ENCODE results near the gene CORO1A.
"Not testable (repeated sequence)": the region's sequence is repeated elsewhere in the genome, so short reads cannot be mapped to it uniquely, and the experiment has no call there.

Gene CORO1A

DNA sequence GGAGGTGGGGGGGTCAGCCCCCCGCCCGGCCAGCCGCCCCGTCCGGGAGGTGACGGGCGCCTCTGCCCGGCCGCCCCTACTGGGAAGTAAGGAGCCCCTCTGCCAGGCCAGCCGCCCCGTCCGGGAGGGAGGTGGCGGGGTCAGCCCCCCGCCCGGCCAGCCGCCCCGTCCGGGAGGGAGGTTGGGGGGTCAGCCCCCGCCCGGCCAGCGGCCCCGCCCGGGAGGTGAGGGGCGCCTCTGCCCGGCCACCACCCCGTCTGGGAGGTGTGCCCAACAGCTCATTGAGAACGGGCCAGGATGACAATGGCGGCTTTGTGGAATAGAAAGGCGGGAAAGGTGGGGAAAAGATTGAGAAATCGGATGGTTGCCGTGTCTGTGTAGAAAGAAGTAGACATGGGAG is 13.3 kb upstream of the CORO1A start:
- DNase-seq (ENCODE audit: low spot score), result not testable (repeated sequence)

DNA sequence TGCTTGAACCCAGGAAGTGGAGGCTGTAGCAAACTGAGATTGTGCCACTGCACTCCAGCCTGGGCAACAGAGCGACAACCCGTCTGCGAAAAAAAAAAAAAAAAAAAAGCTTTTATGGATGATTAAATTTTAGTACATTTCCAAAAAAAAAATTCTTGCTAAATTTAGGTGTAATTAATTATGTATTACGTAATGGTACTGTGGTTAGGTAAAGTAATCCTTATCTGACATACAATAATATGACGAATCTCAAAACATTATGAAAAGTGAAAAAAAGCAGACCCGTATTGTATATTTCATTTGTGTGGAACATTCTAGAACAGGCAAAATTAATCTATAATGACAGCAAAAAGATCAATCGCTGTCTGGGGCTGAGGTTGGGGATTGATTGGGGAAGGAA is 10.3 kb upstream of the CORO1A start:
- no peak for DNase-seq (ENCODE audit: low spot score)

DNA sequence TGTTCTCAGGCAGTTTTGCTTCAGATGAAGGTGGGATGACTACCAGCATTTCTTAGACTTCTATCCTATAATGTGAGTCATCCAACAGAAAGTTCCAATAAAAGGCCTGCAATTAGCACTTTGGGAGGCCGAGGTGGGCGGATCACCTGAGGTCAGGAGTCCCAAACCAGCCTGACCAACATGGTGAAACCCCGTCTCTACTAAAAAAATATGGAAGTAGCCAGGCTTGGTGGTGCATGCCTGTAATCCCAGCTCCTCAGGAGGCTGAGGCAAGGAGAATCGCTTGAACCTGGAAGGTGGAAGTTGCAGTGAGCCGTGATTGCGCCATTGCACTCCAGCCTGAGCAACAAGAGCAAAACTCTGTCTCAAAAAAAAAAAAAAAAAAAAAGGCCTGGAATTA is 6.5 kb upstream of the CORO1A start:
- not testable (repeated sequence) for DNase-seq (ENCODE audit: low spot score)

DNA sequence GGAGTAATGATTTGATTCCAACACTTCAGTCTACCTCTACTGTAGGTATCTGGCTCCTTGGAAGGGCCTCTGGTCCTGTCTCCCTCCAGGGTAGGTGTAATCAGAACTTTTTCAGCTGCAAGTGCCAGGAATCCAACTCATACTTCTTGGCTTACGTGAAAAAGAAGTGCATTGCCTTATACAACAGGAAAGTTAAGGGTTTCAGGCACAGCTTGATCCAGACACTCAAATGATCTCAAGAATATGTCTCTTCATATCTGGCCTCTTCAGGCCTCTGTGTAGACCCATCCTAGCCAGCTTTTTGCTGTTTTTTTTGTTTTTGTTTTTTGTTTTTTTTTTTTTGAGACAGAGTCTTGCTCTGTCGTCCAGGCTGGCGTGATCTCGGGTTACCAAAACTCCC is 4.2 kb upstream of the CORO1A start:
- no peak for DNase-seq (ENCODE audit: low spot score)

DNA sequence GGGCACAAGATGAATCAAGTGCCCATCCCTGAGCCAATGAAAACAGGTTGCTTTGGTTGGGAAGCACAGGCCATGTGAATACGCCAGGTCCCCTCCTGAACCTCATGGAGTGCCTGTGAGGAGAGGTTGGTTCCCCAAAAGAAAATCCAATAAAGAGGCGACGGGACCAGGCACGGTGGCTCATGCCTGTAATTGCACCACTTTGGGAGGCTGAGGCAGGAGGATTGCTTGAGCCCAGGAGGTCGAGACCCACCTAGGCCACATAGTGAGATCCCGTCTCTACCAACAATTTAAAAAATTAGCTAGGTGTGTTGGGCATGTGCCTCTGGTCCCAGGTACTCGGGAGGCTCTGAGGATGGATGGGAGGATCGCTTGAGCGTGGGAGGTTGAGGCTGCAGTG is 3.5 kb upstream of the CORO1A start:
- DNase-seq (ENCODE audit: low spot score), result no peak

DNA sequence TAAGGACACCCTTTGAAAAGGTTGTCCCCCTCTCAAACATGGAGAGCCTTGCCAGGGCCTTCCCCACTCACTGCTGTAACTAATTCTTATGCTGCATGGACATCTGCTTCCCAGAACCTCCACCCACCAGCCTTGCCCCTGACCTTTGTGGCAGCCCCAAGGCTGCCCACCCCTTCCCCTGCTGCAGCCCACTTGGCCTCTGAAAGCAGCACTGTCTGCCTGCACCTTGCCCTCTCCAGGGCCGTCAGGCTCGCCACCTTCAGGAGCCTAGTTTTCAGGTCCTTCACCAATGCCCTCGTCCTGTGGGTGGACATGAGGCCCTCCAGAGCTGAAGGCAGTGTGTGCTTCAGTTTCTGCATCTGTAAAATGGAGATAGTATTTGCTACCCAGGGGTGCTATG is 2.7 kb upstream of the CORO1A start:
- no peak for DNase-seq (ENCODE audit: low spot score)

DNA sequence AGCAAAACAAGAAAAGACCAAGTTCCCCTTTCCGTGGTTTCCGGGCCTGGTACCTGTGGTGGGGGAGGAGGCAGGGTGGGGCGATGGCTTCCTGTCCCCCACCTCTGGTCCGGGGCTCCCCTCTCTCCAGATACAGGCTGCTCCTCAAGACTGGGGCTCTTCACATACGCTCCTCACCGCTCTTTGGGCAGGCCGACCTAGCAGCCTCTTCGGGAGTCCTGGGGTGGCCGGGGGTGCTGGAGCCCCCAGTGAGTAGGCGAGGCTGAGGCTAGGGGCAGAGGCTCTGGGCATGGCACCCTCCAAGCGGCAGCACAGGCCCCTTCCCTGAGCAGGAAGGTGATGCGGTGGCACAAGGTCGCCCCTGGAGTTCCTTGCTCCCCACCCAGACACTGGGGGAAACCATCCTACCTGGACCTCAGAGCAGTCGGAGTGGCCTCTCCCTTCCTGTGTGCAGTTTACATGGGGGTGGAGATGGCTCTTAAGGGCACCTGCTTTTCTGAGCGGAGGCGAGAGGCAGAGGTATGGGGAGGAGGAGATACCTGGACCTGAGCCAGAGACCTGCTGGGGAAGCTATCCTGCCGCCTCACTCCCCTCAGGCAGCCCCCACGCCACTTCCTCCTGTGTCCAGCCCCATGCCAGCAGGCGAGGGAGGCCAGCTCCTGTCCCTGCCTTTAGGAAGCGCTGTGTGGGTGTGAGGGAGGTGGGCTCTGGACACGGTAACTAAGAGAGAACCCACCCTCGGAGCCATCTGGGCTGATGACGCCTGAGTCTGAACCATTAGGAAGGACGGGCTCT is 891 bp downstream of the CORO1A start:
- DNase-seq (ENCODE audit: low spot score), result no peak

DNA sequence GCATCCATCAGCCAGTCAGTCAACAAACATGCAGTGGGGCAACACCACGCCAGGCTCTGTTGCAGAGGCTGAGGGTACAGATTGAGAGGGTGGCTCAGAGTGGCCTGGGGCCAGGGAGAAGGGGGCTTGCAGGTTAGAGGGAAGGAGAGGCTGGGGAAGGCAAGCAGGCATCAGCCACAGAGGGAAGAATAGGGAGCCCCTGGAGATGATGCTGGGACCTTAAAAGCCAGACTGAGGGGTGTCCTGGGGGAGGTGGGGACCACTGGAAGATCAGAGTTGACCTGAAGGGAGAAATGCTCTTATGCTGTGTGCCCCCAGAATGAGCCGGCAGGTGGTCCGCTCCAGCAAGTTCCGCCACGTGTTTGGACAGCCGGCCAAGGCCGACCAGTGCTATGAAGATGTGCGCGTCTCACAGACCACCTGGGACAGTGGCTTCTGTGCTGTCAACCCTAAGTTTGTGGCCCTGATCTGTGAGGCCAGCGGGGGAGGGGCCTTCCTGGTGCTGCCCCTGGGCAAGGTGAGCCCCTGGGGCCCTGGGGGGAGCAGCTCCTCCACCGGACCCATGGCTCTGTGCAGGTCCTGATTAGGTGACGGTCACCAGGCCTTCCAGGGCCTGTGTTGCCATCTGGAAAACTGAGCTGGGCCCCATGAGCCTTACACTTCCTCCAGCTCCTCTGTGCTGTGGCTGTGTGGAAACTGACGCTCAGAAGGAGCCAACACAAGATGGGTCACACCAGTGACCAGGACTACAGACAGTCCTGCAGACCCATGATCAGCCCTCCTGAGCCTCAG is 1.7 kb downstream of the CORO1A start:
- DNase-seq (ENCODE audit: low spot score), result no peak

DNA sequence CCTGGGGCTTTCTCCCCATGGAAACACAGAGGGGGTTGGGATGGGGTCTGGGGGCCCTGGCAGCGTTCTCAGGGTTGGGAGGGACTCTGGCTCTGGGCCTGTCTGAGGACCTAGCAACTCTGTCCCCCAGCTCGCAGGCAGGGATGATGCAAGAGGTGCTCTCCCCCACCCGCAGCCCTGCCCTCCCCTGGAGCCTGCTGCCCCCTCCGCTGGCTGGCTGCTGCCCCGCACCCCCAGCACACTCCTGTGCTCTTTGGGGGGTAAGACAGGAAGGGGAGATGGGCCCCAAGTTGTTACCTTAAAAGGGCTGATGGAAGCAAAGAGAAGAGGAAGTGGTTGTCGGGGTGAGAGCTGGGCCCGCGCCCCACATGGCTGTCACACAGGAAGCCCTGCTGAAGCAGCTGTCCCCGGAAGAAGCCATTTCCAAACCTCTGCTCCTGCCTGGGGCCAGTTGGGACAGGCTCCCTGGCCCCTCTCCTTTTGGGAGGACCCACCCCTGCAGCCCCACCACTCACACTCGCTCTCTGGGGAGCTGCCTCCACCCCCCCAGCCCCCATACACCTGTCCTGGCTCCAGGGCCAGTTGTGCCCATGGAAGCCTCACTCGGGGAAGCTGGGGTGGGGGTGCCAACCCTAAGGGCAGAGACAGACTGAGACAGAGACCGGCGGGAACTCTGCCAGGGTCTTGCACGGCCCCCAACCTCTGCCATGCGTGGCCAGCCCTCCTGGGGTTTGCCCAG is 2.5 kb downstream of the CORO1A start:
- DNase-seq (ENCODE audit: low spot score), result no peak

DNA sequence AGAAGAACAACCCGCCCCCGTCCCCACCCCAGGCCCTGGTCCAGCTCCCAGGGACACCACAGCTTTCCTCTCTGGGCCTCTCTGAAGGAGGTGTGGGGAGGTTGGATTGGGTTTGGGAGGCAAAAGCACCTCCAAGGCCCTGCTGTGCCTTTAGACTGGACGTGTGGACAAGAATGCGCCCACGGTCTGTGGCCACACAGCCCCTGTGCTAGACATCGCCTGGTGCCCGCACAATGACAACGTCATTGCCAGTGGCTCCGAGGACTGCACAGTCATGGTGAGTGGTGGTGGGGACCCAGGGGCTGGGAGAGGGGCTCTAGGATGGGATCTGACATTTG is 3.0 kb downstream of the CORO1A start:
- no peak for DNase-seq (ENCODE audit: low spot score)

DNA sequence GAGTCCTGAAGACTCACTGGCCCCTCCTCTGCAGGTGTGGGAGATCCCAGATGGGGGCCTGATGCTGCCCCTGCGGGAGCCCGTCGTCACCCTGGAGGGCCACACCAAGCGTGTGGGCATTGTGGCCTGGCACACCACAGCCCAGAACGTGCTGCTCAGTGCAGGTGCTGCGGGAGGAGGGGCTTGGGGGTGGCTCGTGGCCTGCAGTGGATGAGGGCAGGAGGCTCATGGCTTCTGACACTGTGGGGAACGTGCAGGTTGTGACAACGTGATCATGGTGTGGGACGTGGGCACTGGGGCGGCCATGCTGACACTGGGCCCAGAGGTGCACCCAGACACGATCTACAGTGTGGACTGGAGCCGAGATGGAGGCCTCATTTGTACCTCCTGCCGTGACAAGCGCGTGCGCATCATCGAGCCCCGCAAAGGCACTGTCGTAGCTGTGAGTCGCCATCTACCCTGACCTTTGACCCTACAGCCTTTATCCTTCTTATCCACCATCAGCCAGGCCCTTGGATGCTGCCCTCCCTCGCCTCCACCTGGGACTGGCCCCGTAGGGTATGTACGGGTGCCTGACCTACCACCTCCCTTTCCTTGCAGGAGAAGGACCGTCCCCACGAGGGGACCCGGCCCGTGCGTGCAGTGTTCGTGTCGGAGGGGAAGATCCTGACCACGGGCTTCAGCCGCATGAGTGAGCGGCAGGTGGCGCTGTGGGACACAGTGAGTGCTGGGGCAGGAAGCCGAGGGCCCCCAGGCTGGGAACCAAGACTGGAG is 3.6 kb downstream of the CORO1A start:
- DNase-seq (ENCODE audit: low spot score), result peak; percentile 74

DNA sequence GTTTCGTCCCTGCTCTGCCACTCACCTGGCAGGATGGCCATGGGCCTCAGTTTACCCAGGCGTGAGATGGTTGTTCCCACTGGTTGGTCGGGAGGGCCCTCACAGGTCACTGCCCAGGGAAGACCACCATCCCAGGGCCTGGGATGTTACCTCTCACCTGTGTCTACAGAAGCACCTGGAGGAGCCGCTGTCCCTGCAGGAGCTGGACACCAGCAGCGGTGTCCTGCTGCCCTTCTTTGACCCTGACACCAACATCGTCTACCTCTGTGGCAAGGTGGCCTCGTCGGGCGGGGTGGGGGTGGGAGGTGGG is 4.1 kb downstream of the CORO1A start:
- no peak for DNase-seq (ENCODE audit: low spot score)

DNA sequence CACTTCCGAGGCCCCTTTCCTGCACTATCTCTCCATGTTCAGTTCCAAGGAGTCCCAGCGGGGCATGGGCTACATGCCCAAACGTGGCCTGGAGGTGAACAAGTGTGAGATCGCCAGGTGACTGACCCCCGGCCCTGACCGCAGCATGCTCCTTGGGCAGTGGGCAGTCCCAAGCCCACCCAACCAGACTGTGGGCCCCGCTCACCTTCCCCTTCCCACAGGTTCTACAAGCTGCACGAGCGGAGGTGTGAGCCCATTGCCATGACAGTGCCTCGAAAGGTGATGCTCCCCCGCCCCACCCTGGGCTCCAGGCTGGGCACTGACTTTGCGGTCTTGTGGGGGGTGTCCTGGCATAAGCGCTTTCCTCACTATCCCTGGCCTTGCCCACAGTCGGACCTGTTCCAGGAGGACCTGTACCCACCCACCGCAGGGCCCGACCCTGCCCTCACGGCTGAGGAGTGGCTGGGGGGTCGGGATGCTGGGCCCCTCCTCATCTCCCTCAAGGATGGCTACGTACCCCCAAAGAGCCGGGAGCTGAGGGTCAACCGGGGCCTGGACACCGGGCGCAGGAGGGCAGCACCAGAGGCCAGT is 4.7 kb downstream of the CORO1A start:
- no peak for DNase-seq (ENCODE audit: low spot score)

DNA sequence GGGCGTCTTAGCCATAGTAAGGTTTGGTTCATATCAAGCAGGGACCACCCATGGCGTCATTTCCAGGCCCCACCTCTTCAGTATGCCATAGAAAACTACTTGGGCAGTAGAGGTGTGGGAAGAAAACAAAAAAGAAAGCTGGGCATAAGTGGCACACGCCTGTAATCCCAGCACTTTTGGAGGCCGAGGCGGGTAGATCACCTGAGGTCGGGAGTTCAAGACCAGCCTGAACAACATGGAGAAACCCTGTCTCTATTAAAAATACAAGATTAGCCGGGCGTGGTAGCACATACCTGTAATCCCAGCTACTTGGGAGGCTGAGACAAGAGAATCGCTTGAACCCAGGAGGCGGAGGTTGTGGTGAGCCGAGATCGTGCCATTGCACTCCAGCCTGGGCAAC is 7.8 kb downstream of the CORO1A start:
- not testable (repeated sequence) for DNase-seq (ENCODE audit: low spot score)

DNA sequence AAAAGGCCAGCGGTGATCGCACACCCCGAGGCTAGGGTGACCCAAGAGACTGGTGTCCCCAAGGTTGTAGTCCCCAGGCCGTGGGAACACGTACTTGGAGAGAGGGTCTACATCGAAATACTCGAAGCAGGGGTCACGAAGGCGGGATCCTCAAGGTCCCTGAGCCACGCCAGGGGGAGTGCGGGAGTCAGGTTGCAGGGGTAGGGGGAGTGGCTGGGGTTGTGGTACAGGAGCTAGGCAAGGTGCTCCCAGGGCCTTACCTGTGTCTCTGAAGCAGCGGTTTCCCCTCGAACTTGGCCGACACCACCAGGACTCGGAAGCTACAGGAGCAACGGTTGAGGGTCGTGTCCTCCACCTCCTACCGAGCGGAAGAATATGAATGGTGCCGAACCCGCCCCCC is 9.7 kb downstream of the CORO1A start:
- not testable (repeated sequence) for DNase-seq (ENCODE audit: low spot score)

DNA sequence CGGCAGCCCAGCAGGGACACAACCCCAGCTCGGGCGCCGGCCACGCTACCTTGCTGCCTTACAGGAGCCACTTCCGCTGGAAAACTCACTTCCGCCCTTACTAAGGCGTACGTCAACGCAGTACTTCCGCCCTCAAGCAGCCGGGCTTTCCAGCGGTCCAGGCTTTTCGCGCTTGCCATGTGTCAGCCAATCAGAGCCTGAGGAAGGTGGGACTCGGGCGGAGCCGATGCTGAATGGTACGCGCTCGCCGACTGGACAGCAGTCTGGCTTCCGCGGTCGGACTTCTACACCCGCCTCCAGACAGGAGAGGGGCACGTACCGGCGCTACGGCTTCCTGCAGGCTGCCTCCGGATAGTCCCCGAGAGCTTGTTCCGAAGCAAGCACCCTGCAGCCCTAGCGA is 10.2 kb downstream of the CORO1A start, which contains the start of the genes BOLA2B and SLX1A:
Gene BOLA2B (minus strand): TSS at position 52 of the 400 bp plus-strand sequence. CDS start 71 bp downstream, outside the sequence.
Gene SLX1A (plus strand): TSS at position 261 of the 400 bp plus-strand sequence. CDS start 210 bp downstream, outside the sequence.
- not testable (repeated sequence) for DNase-seq (ENCODE audit: low spot score)

DNA sequence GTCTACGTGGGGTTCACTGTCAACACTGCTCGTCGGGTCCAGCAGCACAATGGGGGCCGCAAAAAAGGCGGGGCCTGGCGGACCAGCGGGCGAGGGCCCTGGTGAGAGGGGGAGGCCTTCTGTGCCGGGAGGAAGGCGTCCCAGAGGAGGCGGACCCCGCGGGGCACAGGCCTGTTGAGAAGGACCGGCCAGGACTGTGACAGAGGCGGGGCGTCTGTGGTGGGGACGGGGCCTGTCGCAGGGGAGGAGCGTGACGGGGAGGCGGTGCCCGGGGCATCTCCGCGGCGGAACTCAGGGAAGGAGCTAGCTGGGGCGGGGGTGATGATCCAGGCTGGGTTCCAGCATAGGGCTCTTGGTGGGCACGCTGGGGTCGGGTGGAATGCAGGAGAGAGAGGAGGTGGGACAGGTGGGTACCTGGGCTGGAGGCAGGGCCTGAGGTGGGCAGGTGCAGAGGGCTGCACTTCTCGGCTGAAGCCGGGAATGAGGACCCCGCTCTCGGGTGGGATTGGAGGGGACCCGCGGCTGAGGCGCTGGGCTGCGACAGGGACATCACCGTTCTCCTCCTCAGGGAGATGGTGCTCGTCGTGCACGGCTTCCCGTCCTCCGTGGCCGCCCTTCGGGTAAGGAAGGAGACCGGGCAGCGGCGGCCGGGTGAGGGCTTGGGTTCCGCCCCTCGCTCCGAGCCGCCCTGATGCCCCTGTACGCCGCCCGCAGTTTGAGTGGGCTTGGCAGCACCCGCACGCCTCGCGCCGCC is 10.9 kb downstream of the CORO1A start:
- DNase-seq (ENCODE audit: low spot score), result not testable (repeated sequence)

DNA sequence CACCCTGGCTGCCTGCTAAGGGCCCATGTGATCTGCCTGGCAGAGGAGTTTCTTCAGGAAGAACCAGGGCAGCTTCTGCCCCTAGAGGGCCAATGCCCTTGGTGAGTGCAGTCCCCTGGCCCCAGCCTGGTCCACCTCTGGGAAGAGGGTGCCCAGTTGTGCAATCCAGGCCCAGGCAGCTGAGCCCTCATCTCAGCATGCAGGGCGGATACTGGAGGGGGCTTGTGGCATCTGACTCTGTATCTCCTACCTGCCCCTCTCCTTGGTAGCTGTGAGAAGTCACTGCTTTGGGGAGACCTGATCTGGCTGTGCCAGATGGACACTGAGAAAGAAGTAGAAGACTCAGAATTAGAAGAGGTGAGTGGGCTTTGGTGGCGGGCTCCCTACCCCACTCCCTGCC is 13.6 kb downstream of the CORO1A start:
- not testable (repeated sequence) for DNase-seq (ENCODE audit: low spot score)

DNA sequence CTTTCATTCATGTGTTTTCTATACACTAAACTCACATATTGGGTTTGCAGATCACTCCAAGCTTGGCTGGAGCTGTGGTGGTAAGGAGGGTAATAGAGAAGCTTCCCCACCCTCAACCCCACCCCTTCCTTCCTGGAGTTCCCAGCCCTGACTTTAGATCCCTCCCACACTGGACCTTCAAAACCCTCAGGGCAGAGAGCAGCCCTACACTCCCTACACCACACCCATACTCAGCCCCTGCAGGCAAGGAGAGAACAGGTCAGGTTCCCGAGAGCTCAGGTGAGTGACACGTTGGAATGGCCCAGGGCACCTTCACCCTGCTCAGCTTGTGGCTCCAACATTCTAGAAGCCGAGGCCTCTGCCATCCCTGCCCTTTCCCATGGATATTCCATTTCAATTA is 15.6 kb downstream of the CORO1A start, which contains the start of gene SULT1A3:
Gene SULT1A3 (plus strand): TSS at position 207 of the 400 bp plus-strand sequence. CDS start 1,474 bp downstream, outside the sequence.
- DNase-seq (ENCODE audit: low spot score), result not testable (repeated sequence)

DNA sequence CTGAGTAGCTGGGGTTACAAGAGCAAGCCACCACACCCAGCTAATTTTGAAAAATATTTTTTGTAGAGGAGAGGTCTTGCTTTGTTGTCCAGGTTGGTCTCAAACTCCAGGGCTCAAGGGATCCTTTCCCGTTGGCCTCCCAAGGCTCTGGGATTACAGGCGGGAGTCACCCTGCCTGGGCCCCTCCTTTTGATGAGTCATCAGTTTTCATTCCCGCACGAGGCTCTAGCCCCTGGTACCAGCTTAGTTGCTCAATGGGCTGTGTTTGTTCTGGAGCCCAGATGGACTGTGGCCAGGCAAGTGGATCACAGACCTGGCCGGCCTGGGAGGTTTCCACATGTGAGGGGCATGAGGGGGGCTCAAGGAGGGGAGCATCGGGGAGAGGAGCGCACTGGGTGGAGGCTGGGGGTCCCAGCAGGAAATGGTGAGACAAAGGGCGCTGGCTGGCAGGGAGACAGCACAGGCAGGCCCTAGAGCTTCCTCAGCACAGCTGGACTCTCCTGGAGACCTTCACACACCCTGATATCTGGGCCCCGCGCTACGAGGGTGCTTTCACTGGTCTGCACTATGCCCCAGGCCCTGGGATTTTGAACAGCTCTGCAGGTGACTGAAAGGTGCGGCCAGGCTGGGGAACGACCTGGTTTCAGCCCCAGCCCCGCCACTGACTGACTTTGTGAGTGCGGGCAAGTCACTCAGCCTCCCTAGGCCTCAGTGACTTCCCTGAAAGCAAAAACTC is 16.4 kb downstream of the CORO1A start:
- DNase-seq (ENCODE audit: low spot score), result not testable (repeated sequence)

Data from iPS-NIHi11 (cell line).